Calu3 (cell line): ENCODE data around the gene MNX1. TPM values are rescaled to one million over a fixed set of nuclear protein-coding genes. Genes with fewer than 3 reads are reported as not detected.

Experiments used
- BruUV-seq: library from RNA; stranded (reverse); fragments of 400-500 nt; replicated peaks from 2 replicates; lab custom pipeline; 2021; lab: Mats Ljungman, UMichigan
- CTCF ChIA-PET: fragments of 300-600 bp; sonication (Branson Sonifier 250); formaldehyde crosslinking; loops from one replicate; lab custom pipeline; 2022; ENCODE audit warnings: antibody characterized with exemption; lab: Charles Lee
- DNase-seq: peaks from one replicate; pipeline ENCODE4 v3.0.0; 2022
- H3K27ac Mint-ChIP-seq: one replicate; pipeline ENCODE4 v1.8.0; 2022; ENCODE audit warnings: mixed read lengths; ENCODE audit not compliant: unreplicated experiment
- H3K27me3 Mint-ChIP-seq: one replicate; pipeline ENCODE4 v1.8.0; 2022; ENCODE audit warnings: mixed read lengths; ENCODE audit not compliant: unreplicated experiment
- H3K36me3 Mint-ChIP-seq: one replicate; pipeline ENCODE4 v1.8.0; 2022; ENCODE audit warnings: mild to moderate bottlenecking, moderate library complexity, mixed read lengths; ENCODE audit not compliant: insufficient read depth, unreplicated experiment
- H3K4me1 Mint-ChIP-seq: one replicate; pipeline ENCODE4 v1.8.0; 2022; ENCODE audit warnings: mild to moderate bottlenecking, low read depth, mixed read lengths; ENCODE audit not compliant: unreplicated experiment
- H3K4me3 Mint-ChIP-seq: one replicate; pipeline ENCODE4 v1.8.0; 2022; ENCODE audit warnings: mild to moderate bottlenecking, low read depth, moderate library complexity, mixed read lengths; ENCODE audit not compliant: unreplicated experiment
- H3K9me3 Mint-ChIP-seq: one replicate; pipeline ENCODE4 v1.8.0; 2022; ENCODE audit warnings: low read depth, mixed read lengths; ENCODE audit not compliant: unreplicated experiment
- CTCF ChIP-seq: fragments of 200-600 bp; IDR thresholded peaks from one replicate; pipeline ENCODE4 v1.8.0; 2022; ENCODE audit warnings: antibody characterized with exemption; ENCODE audit not compliant: unreplicated experiment
- intact Hi-C: fragments of 100-400 bp; cut with micrococcal nuclease; formaldehyde crosslinking; loops from one replicate; pipeline ENCODE4 v1.10.0; 2022; ENCODE audit not compliant: unreplicated experiment
- total RNA-seq: library from RNA; stranded (reverse); gene quantifications from 2 replicates; pipeline ENCODE4 v1.2.3, GENCODE V29; 2022

The MNX1 gene
- total RNA-seq, 1 experiment from 2014 or later: 28.4 TPM

GRCh38 chr7:157008206-157009169 lies 2.0 kb downstream of the MNX1 start:
- Mint-ChIP-seq H3K36me3 (peaks cover 61% of the 10 kb centered on the region), H3K4me3 (peak overlapping the region; percentile 99), H3K27me3 (no peaks in the 10 kb centered on the region), H3K27ac (peak overlapping the region; percentile 94), H3K4me1 (peaks cover 24% of the 10 kb centered on the region), H3K9me3 (no peaks in the 10 kb centered on the region)
- TSS peak; percentile 66 for BruUV-seq
- CTCF ChIA-PET: interaction anchor here (0.6 to 1.1 kb wide), 2 partner anchors 17 to 150 kb away, joined by 3 read pairs; no protein-coding TSS in a partner anchor
- TF ChIP-seq CTCF: no peak
- intact Hi-C loops: loop anchor here (5.0 kb wide), 1 partner anchor 134 kb away; no protein-coding TSS in a partner anchor
- no peak for DNase-seq

GRCh38 chr7:157007470-157008066 lies 2.9 kb downstream of the MNX1 start:
- CTCF ChIA-PET: interaction anchor here (1.1 kb wide), 1 partner anchor 151 kb away, joined by 3 read pairs; no protein-coding TSS in a partner anchor
- H3K27ac Mint-ChIP-seq: peak overlapping the region; percentile 94
- no TSS peak for BruUV-seq
- H3K4me1 Mint-ChIP-seq: peaks cover 24% of the 10 kb centered on the region
- peaks cover 61% of the 10 kb centered on the region for H3K36me3 Mint-ChIP-seq
- H3K9me3 Mint-ChIP-seq: no peaks in the 10 kb centered on the region
- TF ChIP-seq CTCF: no peak
- intact Hi-C loops: loop anchor here (5.0 kb wide), 1 partner anchor 135 kb away; no protein-coding TSS in a partner anchor
- H3K4me3 Mint-ChIP-seq: peak overlapping the region; percentile 99
- H3K27me3 Mint-ChIP-seq: no peaks in the 10 kb centered on the region
- DNase-seq: no peak

- no peaks in the 10 kb centered on the region for H3K27me3 Mint-ChIP-seq
- H3K27ac Mint-ChIP-seq: peak overlapping the region; percentile 94
- no peaks in the 10 kb centered on the region for H3K9me3 Mint-ChIP-seq
- peaks cover 61% of the 10 kb centered on the region for H3K36me3 Mint-ChIP-seq
- H3K4me1 Mint-ChIP-seq: peaks cover 19% of the 10 kb centered on the region
- BruUV-seq: no TSS peak
- no peak for TF ChIP-seq CTCF
- CTCF ChIA-PET: no interaction called here
- no peak for DNase-seq
- peak overlapping the region; percentile 99 for H3K4me3 Mint-ChIP-seq
- intact Hi-C loops: loop anchor here (5.0 kb wide), 1 partner anchor 135 kb away; no protein-coding TSS in a partner anchor
Measured at GRCh38 chr7:157006829-157007469, 3.5 kb downstream of the MNX1 start.

- Mint-ChIP-seq H3K36me3 (peaks cover 62% of the 10 kb centered on the region), H3K27ac (peak overlapping the region; percentile 94), H3K4me1 (peaks cover 13% of the 10 kb centered on the region), H3K4me3 (peak overlapping the region; percentile 99), H3K9me3 (no peaks in the 10 kb centered on the region), H3K27me3 (no peaks in the 10 kb centered on the region)
- no TSS peak for BruUV-seq
- DNase-seq: no peak
- CTCF ChIA-PET: no interaction called here
- TF ChIP-seq CTCF: no peak
- intact Hi-C loops: loop anchor here (5.0 kb wide), 1 partner anchor 136 kb away; no protein-coding TSS in a partner anchor
Measured at GRCh38 chr7:157006205-157006747, 4.2 kb downstream of the MNX1 start.
